SIG-M5 (cell line): ENCODE results near the gene CNGB1.
"Not testable (repeated sequence)": the region's sequence is repeated elsewhere in the genome, so short reads cannot be mapped to it uniquely, and the experiment has no call there.

Experiments
- DNase-seq: peaks from one replicate; lab custom pipeline; 2025; lab: John Stamatoyannopoulos, UW

The CNGB1 gene

GRCh38 chr16:57887711-57888110 is 83.2 kb downstream of the CNGB1 start:
- DNase-seq = no peak

GRCh38 chr16:57886427-57886826 is 84.5 kb downstream of the CNGB1 start:
- DNase-seq = no peak

- no peak for DNase-seq
These were observed 86.2 kb downstream of the CNGB1 start for GRCh38 chr16:57884655-57885133.

GRCh38 chr16:57883953-57884654 is 86.8 kb downstream of the CNGB1 start:
- DNase-seq = no peak

GRCh38 chr16:57883480-57883879 is 87.4 kb downstream of the CNGB1 start:
- no peak for DNase-seq

- DNase-seq = no peak
These were observed 88.1 kb downstream of the CNGB1 start for GRCh38 chr16:57882792-57883191.

GRCh38 chr16:57882206-57882605 is 88.7 kb downstream of the CNGB1 start:
- no peak for DNase-seq

- no peak for DNase-seq
These were observed 92.3 kb downstream of the CNGB1 start for GRCh38 chr16:57878586-57878985.

GRCh38 chr16:57876210-57876609 is 94.7 kb downstream of the CNGB1 start:
- DNase-seq = no peak

- DNase-seq = no peak
These were observed 95.6 kb downstream of the CNGB1 start for GRCh38 chr16:57875347-57875746.

GRCh38 chr16:57873218-57873617 is 97.7 kb downstream of the CNGB1 start:
- no peak for DNase-seq

GRCh38 chr16:57872764-57873163 is 98.2 kb downstream of the CNGB1 start:
- not testable (repeated sequence) for DNase-seq

GRCh38 chr16:57871456-57871855 is 99.5 kb downstream of the CNGB1 start:
- no peak for DNase-seq

- no peak for DNase-seq
These were observed 100.0 kb downstream of the CNGB1 start for GRCh38 chr16:57870753-57871454.

GRCh38 chr16:57868913-57869520 is 101.9 kb downstream of the CNGB1 start:
- no peak for DNase-seq

GRCh38 chr16:57867000-57867561 is 103.8 kb downstream of the CNGB1 start:
- DNase-seq = no peak

- DNase-seq = no peak
These were observed 104.4 kb downstream of the CNGB1 start for GRCh38 chr16:57866529-57866918.

- DNase-seq = no peak
These were observed 105.0 kb downstream of the CNGB1 start for GRCh38 chr16:57865746-57866528.

GRCh38 chr16:57863434-57864160 is 107.3 kb downstream of the CNGB1 start:
- DNase-seq = no peak

- no peak for DNase-seq
These were observed 108.1 kb downstream of the CNGB1 start for GRCh38 chr16:57862698-57863433.

- no peak for DNase-seq
These were observed 111.6 kb downstream of the CNGB1 start for GRCh38 chr16:57859331-57859730.
